ENCODE data around the gene ZNF33A.

ZNF33A gene

DNA sequence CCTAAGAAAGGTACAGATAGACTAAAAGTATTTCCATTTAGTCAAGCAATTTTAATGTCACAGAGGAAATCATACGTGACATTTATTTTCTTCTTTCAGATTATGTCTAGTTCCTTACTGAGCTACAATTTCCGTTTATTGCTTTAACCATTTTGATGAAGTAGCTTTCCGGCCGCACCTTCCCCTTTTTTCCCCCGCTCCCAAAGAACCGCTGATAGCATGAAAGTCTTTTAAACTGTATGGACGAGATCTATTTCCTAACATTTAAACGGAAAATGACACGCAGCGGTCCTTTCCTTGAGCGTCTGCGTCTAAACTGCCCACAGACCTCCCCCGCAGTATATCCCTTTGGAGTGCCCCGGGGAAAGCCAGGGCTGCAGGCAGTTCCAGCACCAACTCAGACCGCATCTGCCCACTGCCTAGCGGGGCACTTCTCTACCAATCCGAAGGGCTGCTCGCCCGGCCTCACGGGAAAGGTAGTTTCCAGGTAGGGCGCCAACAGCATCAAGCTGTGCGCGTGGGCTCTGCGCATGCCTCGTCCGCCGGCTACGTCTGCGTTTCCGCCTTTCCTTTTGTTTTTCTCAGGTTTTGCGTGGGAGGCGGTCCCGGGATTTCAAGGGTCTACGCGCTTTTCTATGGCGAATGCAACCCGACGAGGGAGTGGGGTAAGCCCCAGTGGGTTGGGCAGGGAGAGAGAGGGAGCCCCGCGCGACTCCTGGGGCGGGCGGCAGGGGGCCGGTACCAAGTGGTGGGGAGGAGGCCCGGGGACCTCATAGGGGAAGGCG is at the start of gene ZNF33A:
Gene ZNF33A (plus strand): TSS at position 557 of the 785 bp plus-strand sequence. CDS start 1,667 bp downstream, outside the sequence.
- H3K4me3 ChIP-seq (IDR thresholded peaks at IDR 0.05; ENCODE audit: insufficient read depth, low read depth, low read length) = peak within 1 kb of the TSS; percentile 35
- peak within 1 kb of the TSS; percentile 89 for H2AFZ ChIP-seq (ENCODE audit: low read depth)
- no peaks in the 10 kb centered on the region for H3K27me3 ChIP-seq (ENCODE audit: insufficient read depth, low read depth)
- peak within 1 kb of the TSS; percentile 79 for H3K4me2 ChIP-seq
- H3K4me1 ChIP-seq (ENCODE audit: low read depth, poor library complexity, severe bottlenecking) = peaks cover 14% of the 10 kb centered on the region
- TF ChIP-seq, protein P1, sequence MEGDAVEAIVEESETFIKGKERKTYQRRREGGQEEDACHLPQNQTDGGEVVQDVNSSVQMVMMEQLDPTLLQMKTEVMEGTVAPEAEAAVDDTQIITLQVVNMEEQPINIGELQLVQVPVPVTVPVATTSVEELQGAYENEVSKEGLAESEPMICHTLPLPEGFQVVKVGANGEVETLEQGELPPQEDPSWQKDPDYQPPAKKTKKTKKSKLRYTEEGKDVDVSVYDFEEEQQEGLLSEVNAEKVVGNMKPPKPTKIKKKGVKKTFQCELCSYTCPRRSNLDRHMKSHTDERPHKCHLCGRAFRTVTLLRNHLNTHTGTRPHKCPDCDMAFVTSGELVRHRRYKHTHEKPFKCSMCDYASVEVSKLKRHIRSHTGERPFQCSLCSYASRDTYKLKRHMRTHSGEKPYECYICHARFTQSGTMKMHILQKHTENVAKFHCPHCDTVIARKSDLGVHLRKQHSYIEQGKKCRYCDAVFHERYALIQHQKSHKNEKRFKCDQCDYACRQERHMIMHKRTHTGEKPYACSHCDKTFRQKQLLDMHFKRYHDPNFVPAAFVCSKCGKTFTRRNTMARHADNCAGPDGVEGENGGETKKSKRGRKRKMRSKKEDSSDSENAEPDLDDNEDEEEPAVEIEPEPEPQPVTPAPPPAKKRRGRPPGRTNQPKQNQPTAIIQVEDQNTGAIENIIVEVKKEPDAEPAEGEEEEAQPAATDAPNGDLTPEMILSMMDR (conservative IDR thresholded peaks at IDR 0.05; ENCODE audit: low read depth, low read length) = peak; percentile 30; the same call in 1 of the 2 replicates
- peaks cover 21% of the 10 kb centered on the region for H3K79me2 ChIP-seq (ENCODE audit: insufficient read depth, low read depth)
- H3K9ac ChIP-seq = peak within 1 kb of the TSS; percentile 95
- no peaks in the 10 kb centered on the region for H3K36me3 ChIP-seq (ENCODE audit: insufficient read depth)
- H3K27ac ChIP-seq = peak within 1 kb of the TSS; percentile 95
- no peaks in the 10 kb centered on the region for H4K20me1 ChIP-seq (ENCODE audit: insufficient read depth)

DNA sequence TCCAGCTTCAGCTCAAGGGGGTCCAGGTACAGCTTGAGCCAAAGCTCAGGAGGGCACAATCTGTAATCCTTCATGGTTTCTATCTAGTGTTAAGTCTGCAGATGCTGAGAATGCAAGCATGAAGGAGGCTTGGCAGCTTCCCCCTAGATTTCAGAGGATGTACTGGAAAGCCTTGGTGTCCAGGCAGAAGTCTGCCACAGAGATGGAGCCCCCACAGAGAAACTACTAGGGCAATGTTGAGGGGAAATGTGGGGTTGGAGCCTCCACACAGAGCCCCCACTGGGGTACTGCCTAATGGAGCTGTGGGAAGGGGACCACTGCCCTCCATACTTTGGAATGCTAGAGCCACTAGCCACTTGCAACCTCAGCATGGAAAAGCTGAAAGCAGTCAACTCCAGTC is 45.5 kb upstream of the ZNF33A start:
- TF ChIP-seq, protein P1 (conservative IDR thresholded peaks at IDR 0.05; ENCODE audit: low read depth, low read length) = no peak
- H3K79me2 ChIP-seq (ENCODE audit: insufficient read depth, low read depth) = no peaks in the 10 kb centered on the region

DNA sequence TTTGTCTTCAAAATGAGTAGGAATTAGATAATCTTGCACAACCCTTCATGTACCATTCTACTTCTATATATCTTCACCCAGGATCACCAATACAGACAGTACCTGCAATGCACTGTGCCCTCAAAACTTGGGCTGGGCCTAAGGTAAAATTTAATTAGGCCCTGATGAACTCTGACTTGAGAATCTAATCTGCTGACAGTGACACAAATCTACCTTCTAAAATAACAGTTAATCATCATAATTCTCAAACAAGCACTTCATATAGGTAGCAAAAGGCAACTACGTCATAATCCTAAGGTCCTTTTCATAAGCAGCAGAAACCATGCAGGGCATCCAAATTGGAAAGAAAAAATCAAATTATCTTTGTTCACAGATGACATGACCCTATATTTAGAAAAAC is 38.1 kb upstream of the ZNF33A start:
- Histone ChIP-seq H3K36me3 (ENCODE audit: insufficient read depth) (no peaks in the 10 kb centered on the region), H3K4me1 (ENCODE audit: low read depth, poor library complexity, severe bottlenecking) (peaks cover 14% of the 10 kb centered on the region), H3K27me3 (ENCODE audit: insufficient read depth, low read depth) (no peaks in the 10 kb centered on the region), H3K27ac (no peak overlapping the region), H3K79me2 (ENCODE audit: insufficient read depth, low read depth) (no peaks in the 10 kb centered on the region), H4K20me1 (ENCODE audit: insufficient read depth) (no peaks in the 10 kb centered on the region), H2AFZ (ENCODE audit: low read depth) (no peak overlapping the region), H3K9ac (no peak overlapping the region), H3K4me2 (no peak overlapping the region), H3K4me3 (IDR thresholded peaks at IDR 0.05; ENCODE audit: insufficient read depth, low read depth, low read length) (no peak overlapping the region)
- TF ChIP-seq, protein P1 (conservative IDR thresholded peaks at IDR 0.05; ENCODE audit: low read depth, low read length) = no peak

More for the DNA sequence above, 45.5 kb upstream of the ZNF33A start:
- H3K9ac ChIP-seq = no peak overlapping the region
- no peak overlapping the region for H3K4me3 ChIP-seq (IDR thresholded peaks at IDR 0.05; ENCODE audit: insufficient read depth, low read depth, low read length)
- H4K20me1 ChIP-seq (ENCODE audit: insufficient read depth) = no peaks in the 10 kb centered on the region
- no peak overlapping the region for H3K27ac ChIP-seq
- no peak overlapping the region for H3K4me2 ChIP-seq
- H3K36me3 ChIP-seq (ENCODE audit: insufficient read depth) = no peaks in the 10 kb centered on the region
- no peak overlapping the region for H2AFZ ChIP-seq (ENCODE audit: low read depth)
- no peaks in the 10 kb centered on the region for H3K4me1 ChIP-seq (ENCODE audit: low read depth, poor library complexity, severe bottlenecking)
- H3K27me3 ChIP-seq (ENCODE audit: insufficient read depth, low read depth) = no peaks in the 10 kb centered on the region

- Histone ChIP-seq H3K79me2 (ENCODE audit: insufficient read depth, low read depth) (no peaks in the 10 kb centered on the region), H4K20me1 (ENCODE audit: insufficient read depth) (no peaks in the 10 kb centered on the region), H2AFZ (ENCODE audit: low read depth) (peak overlapping the region; percentile 83), H3K4me2 (peak overlapping the region; percentile 83), H3K4me3 (IDR thresholded peaks at IDR 0.05; ENCODE audit: insufficient read depth, low read depth, low read length) (no peak overlapping the region), H3K4me1 (ENCODE audit: low read depth, poor library complexity, severe bottlenecking) (peaks cover 14% of the 10 kb centered on the region), H3K27me3 (ENCODE audit: insufficient read depth, low read depth) (no peaks in the 10 kb centered on the region), H3K36me3 (ENCODE audit: insufficient read depth) (no peaks in the 10 kb centered on the region), H3K27ac (peak overlapping the region; percentile 70), H3K9ac (peak overlapping the region; percentile 81)
- TF ChIP-seq, protein P1 (conservative IDR thresholded peaks at IDR 0.05; ENCODE audit: low read depth, low read length) = no peak
Measured at GRCh38 chr10:37975401-37975991, 35.0 kb upstream of the ZNF33A start.

Data from KMS-11 (cell line).